ENCODE data around the gene PPP1R26.

GRCh38 chr9:135450956-135451355, 28.6 kb upstream of the PPP1R26 start:
- no peak for TF ChIP-seq CTCF (IDR thresholded peaks at IDR 0.05; ENCODE audit: low read length)
- TF ChIP-seq EZH2 (IDR thresholded peaks at IDR 0.05; ENCODE audit: borderline replicate concordance, low read length) = no peak
